COR-L47 (cell line): Measurements from ENCODE around the gene RIPOR2.
"Not testable (repeated sequence)": the region's sequence is repeated elsewhere in the genome, so short reads cannot be mapped to it uniquely, and the experiment has no call there.

ENCODE experiments used
- DNase-seq: peaks from one replicate; lab custom pipeline; 2025; lab: John Stamatoyannopoulos, UW

The RIPOR2 gene

GRCh38 chr6:24763578-24763977 lies 172.2 kb downstream of the RIPOR2 start:
- DNase-seq: no peak

GRCh38 chr6:24761851-24762250 lies 173.9 kb downstream of the RIPOR2 start:
- no peak for DNase-seq

GRCh38 chr6:24761193-24761835 lies 174.4 kb downstream of the RIPOR2 start:
- no peak for DNase-seq

- no peak for DNase-seq
Observed at GRCh38 chr6:24760210-24760609, 175.6 kb downstream of the RIPOR2 start.

GRCh38 chr6:24759718-24760117 lies 176.0 kb downstream of the RIPOR2 start:
- no peak for DNase-seq

GRCh38 chr6:24757611-24758010 lies 178.1 kb downstream of the RIPOR2 start:
- DNase-seq: no peak

- no peak for DNase-seq
Observed at GRCh38 chr6:24755279-24755678, 180.5 kb downstream of the RIPOR2 start.

GRCh38 chr6:24754378-24754777 lies 181.4 kb downstream of the RIPOR2 start:
- not testable (repeated sequence) for DNase-seq
